Ascending aorta (tissue), 2 donors: ENCODE data around the gene PPM1E. TPM values are rescaled to one million over a fixed set of nuclear protein-coding genes. Genes with fewer than 3 reads are reported as not detected.

ENCODE experiments used
- DNase-seq, 2 donors: peaks; one replicate each; pipeline ENCODE4 v3.0.0-alpha.2; 2019; ENCODE audit warnings: low spot score in 2 of 2
- H3K27ac ChIP-seq, 2 donors: fragments of 200-600 bp; sonication (generic); one replicate each; pipeline ENCODE4 v1.5.1; 2016 to 2017; ENCODE audit warnings: mild to moderate bottlenecking in 1 of 2
- H3K27me3 ChIP-seq: fragments of 200-600 bp; sonication (generic); one replicate; pipeline ENCODE4 v1.5.1; 2017
- H3K36me3 ChIP-seq, 2 donors: fragments of 200-600 bp; sonication (generic); one replicate each; pipeline ENCODE4 v1.5.1; 2016
- H3K4me1 ChIP-seq, 2 donors: fragments of 200-600 bp; sonication (generic); one replicate each; pipeline ENCODE4 v1.5.1; 2016 to 2017; ENCODE audit warnings: mild to moderate bottlenecking in 1 of 2
- H3K4me3 ChIP-seq, 2 donors: fragments of 200-600 bp; sonication (generic); one replicate each; pipeline ENCODE4 v1.5.1; 2016 to 2017; ENCODE audit warnings: mild to moderate bottlenecking in 1 of 2
- H3K9me3 ChIP-seq, 2 donors: fragments of 200-600 bp; sonication (generic); one replicate each; pipeline ENCODE4 v1.5.1; 2016
- CTCF ChIP-seq, 3 experiments: fragments of 200-600 bp in 2 of 3; fragments of 450-650 bp in 1 of 3; sonication (generic) in 2 of 3; IDR thresholded peaks; one replicate each; pipeline ENCODE4 v1.5.1; 2016 to 2019; ENCODE audit warnings: antibody characterized with exemption in 3 of 3, mild to moderate bottlenecking in 1 of 3, moderate library complexity in 1 of 3
- intact Hi-C: fragments of 100-400 bp; cut with DNase I; formaldehyde crosslinking; loops from one replicate; pipeline ENCODE4 v1.15.1; 2023
- total RNA-seq: library from RNA; depleted of rRNA; stranded (reverse); fragments of >200 nt; gene quantifications from one replicate; pipeline ENCODE4 v1.1.0, GENCODE V29; 2016

The PPM1E gene
- total RNA-seq, 1 donor from 2014 or later: 0.11 TPM

- no peaks in the 10 kb centered on the region for H3K4me1 ChIP-seq
- no peak overlapping the region for H3K4me3 ChIP-seq
- intact Hi-C loops: no loop called here
- no peak for TF ChIP-seq CTCF (IDR thresholded peaks at IDR 0.05)
- no peaks in the 10 kb centered on the region for H3K27me3 ChIP-seq
- no peak for DNase-seq
- H3K27ac ChIP-seq: no peak overlapping the region
- no peaks in the 10 kb centered on the region for H3K9me3 ChIP-seq
- H3K36me3 ChIP-seq: no peaks in the 10 kb centered on the region
These were observed 213.5 kb downstream of the PPM1E start for GRCh38 chr17:58969156-58969555.

GRCh38 chr17:58969612-58970011 lies 214.0 kb downstream of the PPM1E start:
- H3K4me1 ChIP-seq: no peaks in the 10 kb centered on the region
- no peak overlapping the region for H3K4me3 ChIP-seq
- H3K9me3 ChIP-seq: no peaks in the 10 kb centered on the region
- H3K27me3 ChIP-seq: no peaks in the 10 kb centered on the region
- H3K36me3 ChIP-seq: no peaks in the 10 kb centered on the region
- no peak for TF ChIP-seq CTCF (IDR thresholded peaks at IDR 0.05)
- intact Hi-C loops: no loop called here
- no peak for DNase-seq
- no peak overlapping the region for H3K27ac ChIP-seq

DNA sequence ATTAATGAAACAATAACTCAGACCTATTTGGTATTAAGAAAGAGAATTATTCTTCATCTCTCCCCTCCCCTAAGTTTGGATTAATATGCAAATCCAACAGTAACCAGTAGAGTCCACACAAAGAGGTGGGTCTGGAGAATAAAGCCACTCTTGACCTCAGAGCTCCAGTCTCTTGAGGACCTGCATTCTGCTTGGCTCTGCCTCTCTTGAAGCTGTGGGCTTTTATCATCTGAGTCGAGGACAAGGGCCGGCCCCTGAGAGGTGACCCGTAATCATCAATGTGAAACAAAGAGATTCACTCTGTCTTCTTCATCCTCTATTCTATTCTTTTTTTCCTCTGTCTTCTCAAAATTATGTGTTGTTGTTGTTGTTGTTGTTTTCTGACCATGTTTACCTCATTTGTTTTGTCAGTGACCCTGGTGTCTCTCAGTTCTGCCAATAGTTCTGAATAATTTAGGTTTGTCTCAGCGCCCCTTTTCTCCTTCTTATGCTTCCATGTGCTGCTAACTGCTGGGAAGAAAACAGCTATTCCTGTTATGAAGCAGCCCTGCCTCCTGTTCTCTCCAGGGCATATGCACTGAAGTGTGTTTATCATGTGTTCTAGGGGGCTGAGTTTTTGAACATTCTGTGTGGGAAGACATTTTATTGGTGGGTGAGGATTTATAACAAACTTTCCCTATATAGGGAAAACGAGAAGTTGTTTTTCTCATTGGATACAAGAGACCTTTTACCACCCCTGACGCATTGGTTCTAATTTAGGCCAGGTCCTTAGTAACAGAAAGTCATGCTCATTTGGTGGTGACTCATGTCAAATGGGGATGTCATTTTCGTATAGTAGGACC lies 215.2 kb downstream of the PPM1E start:
- TF ChIP-seq CTCF (IDR thresholded peaks at IDR 0.05): no peak
- no peaks in the 10 kb centered on the region for H3K36me3 ChIP-seq
- no peak overlapping the region for H3K4me3 ChIP-seq
- H3K27ac ChIP-seq: no peak overlapping the region
- intact Hi-C loops: no loop called here
- H3K9me3 ChIP-seq: no peaks in the 10 kb centered on the region
- DNase-seq: no peak
- H3K4me1 ChIP-seq: no peaks in the 10 kb centered on the region
- H3K27me3 ChIP-seq: no peaks in the 10 kb centered on the region

DNA sequence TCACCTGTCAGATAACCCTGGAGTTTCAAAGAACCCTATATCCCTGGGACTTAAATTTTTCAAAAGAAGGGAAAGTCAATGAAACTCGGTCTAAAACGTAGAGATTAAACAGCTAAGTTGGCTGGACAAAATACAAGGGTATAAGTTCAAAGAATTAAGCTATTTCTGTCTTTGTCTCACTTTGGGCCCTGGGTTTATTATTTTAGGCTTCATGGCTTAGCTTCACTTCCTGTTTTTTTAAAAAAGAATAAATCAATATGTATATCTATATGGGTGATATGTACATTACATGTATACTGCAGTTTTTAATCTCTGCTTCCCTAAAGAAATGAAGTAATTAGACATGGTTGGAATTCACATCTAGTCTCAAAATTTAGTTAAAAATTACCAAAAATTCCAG lies 218.7 kb downstream of the PPM1E start:
- H3K9me3 ChIP-seq: no peaks in the 10 kb centered on the region
- no peak for TF ChIP-seq CTCF (IDR thresholded peaks at IDR 0.05)
- H3K27me3 ChIP-seq: no peaks in the 10 kb centered on the region
- no peak for DNase-seq
- intact Hi-C loops: no loop called here
- no peaks in the 10 kb centered on the region for H3K36me3 ChIP-seq
- no peaks in the 10 kb centered on the region for H3K4me1 ChIP-seq
- H3K27ac ChIP-seq: no peak overlapping the region
- no peak overlapping the region for H3K4me3 ChIP-seq

- Histone ChIP-seq H3K9me3 (no peaks in the 10 kb centered on the region), H3K27me3 (no peaks in the 10 kb centered on the region), H3K36me3 (no peaks in the 10 kb centered on the region), H3K27ac (no peak overlapping the region), H3K4me1 (no peaks in the 10 kb centered on the region), H3K4me3 (no peak overlapping the region)
- intact Hi-C loops: no loop called here
- no peak for DNase-seq
- TF ChIP-seq CTCF (IDR thresholded peaks at IDR 0.05): no peak
These were observed 220.9 kb downstream of the PPM1E start for GRCh38 chr17:58976541-58976940.
